H9 (cell line): ENCODE measurements around the gene SOHLH2. TPM values are rescaled to one million over a fixed set of nuclear protein-coding genes. Genes with fewer than 3 reads are reported as not detected.

ENCODE experiments used
- DNase-seq: peaks from one replicate; pipeline ENCODE4 v3.0.0-alpha.2; 2017
- H2AFZ ChIP-seq: one replicate; pipeline ENCODE4 v1.6.1; 2013; ENCODE audit warnings: mild to moderate bottlenecking, low read length, control low read depth, moderate library complexity
- H2AK5ac ChIP-seq: 2 replicates; pipeline ENCODE4 v1.6.1; 2013; ENCODE audit warnings: low read length, control low read depth, mixed read lengths; ENCODE audit not compliant: insufficient read length
- H2BK120ac ChIP-seq: one replicate; pipeline ENCODE4 v1.6.1; 2013; ENCODE audit warnings: low read depth, mild to moderate bottlenecking, low read length, control low read depth, inconsistent platforms; ENCODE audit not compliant: poor library complexity, severe bottlenecking
- H2BK12ac ChIP-seq: 2 replicates; pipeline ENCODE4 v1.6.1; 2013; ENCODE audit warnings: low read length, control low read depth, mixed read lengths, low read depth; ENCODE audit not compliant: insufficient read length
- H2BK15ac ChIP-seq: 2 replicates; pipeline ENCODE4 v1.6.1; 2013; ENCODE audit warnings: low read depth, low read length, control low read depth
- H2BK20ac ChIP-seq: one replicate; pipeline ENCODE4 v1.6.1; 2013; ENCODE audit warnings: low read depth, mild to moderate bottlenecking, low read length, control low read depth, inconsistent platforms; ENCODE audit not compliant: poor library complexity, severe bottlenecking
- H2BK5ac ChIP-seq: 2 replicates; pipeline ENCODE4 v1.6.1; 2013; ENCODE audit warnings: low read length, control low read depth, mixed read lengths; ENCODE audit not compliant: insufficient read length
- H3K14ac ChIP-seq: 2 replicates; pipeline ENCODE4 v1.6.1; 2013; ENCODE audit warnings: low read length, control low read depth; ENCODE audit not compliant: insufficient read depth
- H3K18ac ChIP-seq: 2 replicates; pipeline ENCODE4 v1.6.1; 2013; ENCODE audit warnings: low read depth, mild to moderate bottlenecking, mixed read lengths, low read length, control low read depth; ENCODE audit not compliant: insufficient read length
- H3K23ac ChIP-seq: 2 replicates; pipeline ENCODE4 v1.6.1; 2013; ENCODE audit warnings: low read length, control low read depth, mixed read lengths, low read depth; ENCODE audit not compliant: insufficient read length
- H3K23me2 ChIP-seq: 2 replicates; pipeline ENCODE4 v1.6.1; 2013; ENCODE audit warnings: low read depth, mild to moderate bottlenecking, mixed read lengths, low read length, control low read depth; ENCODE audit not compliant: insufficient read length, poor library complexity, severe bottlenecking
- H3K27ac ChIP-seq: 2 replicates; pipeline ENCODE4 v1.5.1; 2013; ENCODE audit warnings: low read length, control low read depth, mixed read lengths, low read depth; ENCODE audit not compliant: insufficient read length
- H3K27me3 ChIP-seq: 2 replicates; pipeline ENCODE4 v1.6.1; 2013; ENCODE audit warnings: low read length, control low read depth, inconsistent platforms; ENCODE audit not compliant: insufficient read depth
- H3K4ac ChIP-seq: 2 replicates; pipeline ENCODE4 v1.6.1; 2013; ENCODE audit warnings: low read depth, mild to moderate bottlenecking, control low read depth, inconsistent platforms, low read length, moderate library complexity
- H3K4me1 ChIP-seq: 2 replicates; pipeline ENCODE4 v1.6.1; 2013; ENCODE audit warnings: low read length, control low read depth, inconsistent platforms; ENCODE audit not compliant: insufficient read depth
- H3K4me2 ChIP-seq: 2 replicates; pipeline ENCODE4 v1.6.1; 2013; ENCODE audit warnings: low read length, control low read depth, mixed read lengths; ENCODE audit not compliant: insufficient read length, insufficient read depth
- H3K56ac ChIP-seq: 2 replicates; pipeline ENCODE4 v1.6.1; 2013; ENCODE audit warnings: low read depth, mild to moderate bottlenecking, mixed read lengths, low read length, control low read depth; ENCODE audit not compliant: insufficient read length
- H3K79me1 ChIP-seq: 2 replicates; pipeline ENCODE4 v1.6.1; 2013; ENCODE audit warnings: low read depth, mild to moderate bottlenecking, moderate library complexity, low read length, control low read depth, inconsistent platforms; ENCODE audit not compliant: insufficient read depth, poor library complexity, severe bottlenecking
- H3K79me2 ChIP-seq: 2 replicates; pipeline ENCODE4 v1.6.1; 2013; ENCODE audit warnings: low read length, control low read depth, inconsistent platforms; ENCODE audit not compliant: insufficient read depth
- H3K9ac ChIP-seq: 2 replicates; pipeline ENCODE4 v1.6.1; 2013; ENCODE audit warnings: low read length, control low read depth, mixed read lengths; ENCODE audit not compliant: insufficient read length; ENCODE audit errors: extremely low read depth
- H3K9me3 ChIP-seq: one replicate; pipeline ENCODE4 v1.6.1; 2013; ENCODE audit warnings: low read depth, low read length, inconsistent platforms; ENCODE audit not compliant: control insufficient read depth
- H3T11ph ChIP-seq: one replicate; pipeline ENCODE4 v1.6.1; 2013; ENCODE audit warnings: mild to moderate bottlenecking, low read length, control low read depth, inconsistent platforms
- H4K20me1 ChIP-seq: one replicate; pipeline ENCODE4 v1.6.1; 2013; ENCODE audit not compliant: control insufficient read depth, insufficient read length, insufficient read depth
- H4K5ac ChIP-seq: 2 replicates; pipeline ENCODE4 v1.6.1; 2013; ENCODE audit warnings: low read depth, mild to moderate bottlenecking, mixed read lengths, low read length, control low read depth; ENCODE audit not compliant: insufficient read length
- H4K8ac ChIP-seq: replicated peaks from 2 replicates; pipeline ENCODE4 v1.6.1; 2013; ENCODE audit warnings: low read length, control low read depth, mixed read lengths, low read depth; ENCODE audit not compliant: insufficient read length
- H4K91ac ChIP-seq: 2 replicates; pipeline ENCODE4 v1.6.1; 2013; ENCODE audit warnings: low read depth, mild to moderate bottlenecking, moderate library complexity, mixed read lengths, low read length, control low read depth; ENCODE audit not compliant: insufficient read length
- H3K27ac Mint-ChIP-seq, 3 experiments: 2 replicates in 2 of 3; 3 replicates in 1 of 3; pipeline ENCODE4 v1.8.0; 2020 to 2021; ENCODE audit warnings: mixed read lengths in 3 of 3, mild to moderate bottlenecking in 1 of 3, moderate library complexity in 1 of 3
- H3K27me3 Mint-ChIP-seq: 2 replicates; pipeline ENCODE4 v1.8.0; 2021; ENCODE audit warnings: low read depth, mild to moderate bottlenecking, moderate library complexity, mixed read lengths
- H3K36me3 Mint-ChIP-seq, 3 experiments: 2 replicates in 2 of 3; 3 replicates in 1 of 3; pipeline ENCODE4 v1.8.0; 2020 to 2021; ENCODE audit warnings: low read depth in 3 of 3, mixed read lengths in 3 of 3; ENCODE audit not compliant: insufficient read depth in 1 of 3
- H3K4me1 Mint-ChIP-seq, 2 experiments: 2 replicates each; pipeline ENCODE4 v1.8.0; 2020; ENCODE audit warnings: mixed read lengths in 2 of 2
- H3K4me3 Mint-ChIP-seq, 2 experiments: 2 replicates in 1 of 2; 3 replicates in 1 of 2; pipeline ENCODE4 v1.8.0; 2020 to 2021; ENCODE audit warnings: mild to moderate bottlenecking in 2 of 2, mixed read lengths in 2 of 2, moderate library complexity in 1 of 2
- H3K9me3 Mint-ChIP-seq, 2 experiments: 2 replicates in 1 of 2; 3 replicates in 1 of 2; pipeline ENCODE4 v1.8.0; 2020; ENCODE audit warnings: mild to moderate bottlenecking in 2 of 2, mixed read lengths in 2 of 2, moderate library complexity in 1 of 2
- CTCF ChIP-seq: fragments of 200-600 bp; sonication (generic); conservative IDR thresholded peaks from 3 replicates; pipeline ENCODE4 v1.8.0; 2021; ENCODE audit warnings: antibody characterized with exemption, mild to moderate bottlenecking
- WGBS: extraction: QIAGEN DNeasy Blood & Tissue Kit; methylation state at CpG from one replicate; pipeline ENCODE4 v1.1.7; 2013; ENCODE audit warnings: missing lambda C conversion rate, low lambda C conversion rate, mixed read lengths; ENCODE audit not compliant: insufficient read length; ENCODE audit errors: extremely low coverage; 5-methylcytosine and 5-hydroxymethylcytosine counted together
- total RNA-seq: library from RNA; stranded (reverse); gene quantifications from 2 replicates; pipeline ENCODE4 v1.2.1, GENCODE V29; 2021

Gene SOHLH2
- total RNA-seq, 1 experiment from 2014 or later = 1.3 TPM

- Histone ChIP-seq H2BK20ac (no peak within 1 kb of the TSS), H4K8ac (no peak within 1 kb of the TSS), H4K20me1 (no peaks in the 10 kb centered on the region), H3K23me2 (peaks cover 8% of the 10 kb centered on the region), H3K27me3 (peaks cover 16% of the 10 kb centered on the region; the same call in 1 of the 2 replicates), H3K14ac (no peak within 1 kb of the TSS; the same call in 1 of the 2 replicates), H3K23ac (no peak within 1 kb of the TSS), H2BK5ac (no peak within 1 kb of the TSS), H2AFZ (no peak within 1 kb of the TSS), H4K5ac (no peak within 1 kb of the TSS), H2BK15ac (no peak within 1 kb of the TSS), H3K4me1 (no peaks in the 10 kb centered on the region), H2AK5ac (no peak within 1 kb of the TSS), H4K91ac (no peak within 1 kb of the TSS), H3K27ac (no peak within 1 kb of the TSS), H2BK120ac (no peak within 1 kb of the TSS), H3K56ac (no peak within 1 kb of the TSS), H3K79me1 (no peaks in the 10 kb centered on the region), H3T11ph (no peak within 1 kb of the TSS), H3K4ac (no peak within 1 kb of the TSS), H2BK12ac (no peak within 1 kb of the TSS), H3K4me2 (peak within 1 kb of the TSS; percentile 86), H3K79me2 (no peaks in the 10 kb centered on the region), H3K18ac (no peak within 1 kb of the TSS), H3K9me3 (no peaks in the 10 kb centered on the region), H3K9ac (peak within 1 kb of the TSS; percentile 6)
- Mint-ChIP-seq H3K4me3 (peak within 1 kb of the TSS; percentile 74 to 86), H3K36me3 (no peaks in the 10 kb centered on the region), H3K9me3 (no peaks in the 10 kb centered on the region), H3K27me3 (peaks cover 58% of the 10 kb centered on the region), H3K4me1 (peaks cover 7 to 11% of the 10 kb centered on the region in 2 experiments), H3K27ac (no peak within 1 kb of the TSS)
- peak; percentile 76 for DNase-seq
- TF ChIP-seq CTCF = no peak
- no CpG with 5 or more reads among the region's 48 CpGs for WGBS
These were observed 83.0 kb downstream of the SOHLH2 start, which contains the start of gene DCLK1 for GRCh38 chr13:36131222-36131930. TSS of gene DCLK1 (minus strand) at chr13:36131382.
